Psoas muscle (tissue), 8 donors: Measurements from ENCODE around the gene SCUBE1. TPM values are rescaled to one million over a fixed set of nuclear protein-coding genes. Genes with fewer than 3 reads are reported as not detected.

Source experiments
- ATAC-seq, 4 donors: fragments of 200-7000 bp; cut with Tn5 transposase; one replicate each; pipeline ENCODE4 v1.9.1; 2020; ENCODE audit warnings: moderate library complexity in 3 of 4, mild to moderate bottlenecking in 2 of 4
- DNase-seq, 2 donors: peaks; one replicate each; pipeline ENCODE4 v3.0.0-alpha.2; 2020
- H3K27ac ChIP-seq: fragments of 200-600 bp; one replicate; pipeline ENCODE4 v1.8.0; 2022
- H3K27me3 ChIP-seq, 3 donors: fragments of 200-600 bp in 1 of 3; one replicate each; pipeline versions ENCODE4 v1.6.1 to v1.8.0; 2013 to 2022; ENCODE audit warnings: low read length in 2 of 3, mild to moderate bottlenecking in 2 of 3, moderate library complexity in 1 of 3; ENCODE audit not compliant: insufficient read depth in 3 of 3
- H3K36me3 ChIP-seq, 2 donors: fragments of 200-600 bp in 1 of 2; one replicate each; pipeline versions ENCODE4 v1.6.1 to v1.8.0; 2013 to 2022; ENCODE audit warnings: low read depth in 1 of 2, mild to moderate bottlenecking in 1 of 2, moderate library complexity in 1 of 2; ENCODE audit not compliant: insufficient read depth in 1 of 2
- H3K4me1 ChIP-seq: fragments of 200-600 bp; one replicate; pipeline ENCODE4 v1.8.0; 2022
- H3K4me3 ChIP-seq: fragments of 200-600 bp; one replicate; pipeline ENCODE4 v1.8.0; 2022; ENCODE audit warnings: mild to moderate bottlenecking
- H3K9me3 ChIP-seq: fragments of 200-600 bp; one replicate; pipeline ENCODE4 v1.8.0; 2022
- WGBS, 3 donors: extraction: QIAGEN DNeasy Blood & Tissue Kit; methylation state at CpG; one replicate each; pipeline versions ENCODE4 v1.1.6 to v1.1.7; 2013; 5-methylcytosine and 5-hydroxymethylcytosine counted together
- intact Hi-C, 2 donors: fragments of 100-400 bp; cut with DNase I; formaldehyde crosslinking; loops; one replicate each; pipeline versions ENCODE4 v1.11.0 to v1.14.2; 2022
- polyA plus RNA-seq, 3 donors: library from polyadenylated mRNA; stranded (reverse); fragments of 200-250 nt; gene quantifications; one replicate each; pipeline ENCODE4 v1.2.3, GENCODE V29; 2013
- total RNA-seq, 4 donors: library from RNA; stranded (reverse); fragmentation: NEBNext Ultra II Directional in 2 of 4; extraction: Animal tissue kit (Norgen Biotek cat#: 25700) in 2 of 4; gene quantifications; one replicate each; pipeline versions ENCODE4 v1.2.1 to v1.2.4, GENCODE V29; 2021 to 2023
- TF ChIP-seq, protein P1 (sequence below): fragments of 200-600 bp; IDR thresholded peaks from one replicate; pipeline ENCODE4 v1.8.0; 2022; ENCODE audit warnings: antibody characterized with exemption
- donor health status: healthy with polysubstance abuse.
- donor health status: DM: no; HTN: no; CAD: no; lungs with moderate emphysema.
- donor health status: Bipolar disorder and iron deficiency.
- donor health status: healthy.
- donor health status: DM: yes; HTN: yes; CAD: no.
- donor health status: DM: no; HTN: no; CAD: no.
- donor health status: DM: no; HTN: no; CAD: no.
- donor health status: DM: yes; HTN: yes; CAD: no.

SCUBE1 gene
- total and polyA plus RNA-seq, 7 donors: 0.04 to 0.19 (median 0.08) TPM

DNA sequence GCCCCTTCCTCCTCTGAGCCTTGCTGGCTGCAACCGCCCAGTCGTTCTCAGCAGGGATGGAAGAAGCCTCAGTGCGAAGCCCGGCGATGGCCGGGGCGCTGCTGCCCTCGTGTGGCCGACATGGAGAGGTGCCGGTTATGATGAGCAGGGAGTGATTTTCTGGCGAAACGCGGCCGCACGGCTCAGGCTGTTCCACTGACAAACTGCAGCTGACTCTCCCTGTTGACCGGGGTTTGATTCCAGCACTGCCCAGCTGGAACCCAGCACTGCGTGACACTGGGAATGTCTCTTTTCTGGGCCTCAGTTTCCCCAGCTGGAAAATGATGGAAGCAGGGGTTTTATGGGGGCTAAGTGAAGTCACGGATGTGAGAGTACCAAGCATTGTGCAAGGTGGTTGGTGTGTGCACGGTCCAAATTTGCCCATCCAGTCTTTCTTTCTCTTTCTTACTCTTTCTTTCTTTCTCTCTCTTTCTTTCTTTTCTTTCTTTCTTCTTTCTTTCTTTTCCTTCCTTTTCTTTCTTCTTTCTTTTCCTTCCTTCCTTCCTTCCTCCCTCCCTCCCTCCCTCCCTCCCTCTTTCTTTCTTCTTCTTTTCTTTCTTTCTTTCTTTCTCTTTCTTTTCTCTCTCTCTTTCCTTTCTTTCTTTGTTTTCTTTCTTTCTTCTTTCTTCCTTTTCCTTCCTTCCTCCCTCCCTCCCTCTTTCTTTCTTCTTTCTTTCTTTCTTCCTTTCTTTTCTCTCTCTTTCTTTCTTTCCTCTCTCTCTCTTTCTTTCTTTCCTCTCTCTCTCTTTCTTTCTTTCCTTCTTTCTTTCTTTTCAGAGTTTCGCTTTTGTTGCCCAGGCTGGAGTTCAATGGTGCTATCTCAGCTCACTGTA is 42.8 kb upstream of the SCUBE1 start:
- intact Hi-C loops: loop anchor here (1.0 to 5.0 kb wide), 5 partner anchors 111 to 1241 kb away; no protein-coding TSS in a partner anchor
- WGBS, 3 donors: 5 to 8% (median 6%) methylated on average over 20 of the region's 20 CpGs
- Histone ChIP-seq H3K4me1 (no peaks in the 10 kb centered on the region), H3K36me3 (no peaks in the 10 kb centered on the region), H3K27ac (no peak overlapping the region), H3K9me3 (no peaks in the 10 kb centered on the region), H3K27me3 (peaks cover 0 to 59% (median 5%) of the 10 kb centered on the region in 3 donors), H3K4me3 (no peak overlapping the region)
- DNase-seq (peak; percentile 71 to 86), ATAC-seq (peak; percentile 83 to 93 (median 86))
- TF ChIP-seq, protein P1, sequence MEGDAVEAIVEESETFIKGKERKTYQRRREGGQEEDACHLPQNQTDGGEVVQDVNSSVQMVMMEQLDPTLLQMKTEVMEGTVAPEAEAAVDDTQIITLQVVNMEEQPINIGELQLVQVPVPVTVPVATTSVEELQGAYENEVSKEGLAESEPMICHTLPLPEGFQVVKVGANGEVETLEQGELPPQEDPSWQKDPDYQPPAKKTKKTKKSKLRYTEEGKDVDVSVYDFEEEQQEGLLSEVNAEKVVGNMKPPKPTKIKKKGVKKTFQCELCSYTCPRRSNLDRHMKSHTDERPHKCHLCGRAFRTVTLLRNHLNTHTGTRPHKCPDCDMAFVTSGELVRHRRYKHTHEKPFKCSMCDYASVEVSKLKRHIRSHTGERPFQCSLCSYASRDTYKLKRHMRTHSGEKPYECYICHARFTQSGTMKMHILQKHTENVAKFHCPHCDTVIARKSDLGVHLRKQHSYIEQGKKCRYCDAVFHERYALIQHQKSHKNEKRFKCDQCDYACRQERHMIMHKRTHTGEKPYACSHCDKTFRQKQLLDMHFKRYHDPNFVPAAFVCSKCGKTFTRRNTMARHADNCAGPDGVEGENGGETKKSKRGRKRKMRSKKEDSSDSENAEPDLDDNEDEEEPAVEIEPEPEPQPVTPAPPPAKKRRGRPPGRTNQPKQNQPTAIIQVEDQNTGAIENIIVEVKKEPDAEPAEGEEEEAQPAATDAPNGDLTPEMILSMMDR: peak; percentile 85

DNA sequence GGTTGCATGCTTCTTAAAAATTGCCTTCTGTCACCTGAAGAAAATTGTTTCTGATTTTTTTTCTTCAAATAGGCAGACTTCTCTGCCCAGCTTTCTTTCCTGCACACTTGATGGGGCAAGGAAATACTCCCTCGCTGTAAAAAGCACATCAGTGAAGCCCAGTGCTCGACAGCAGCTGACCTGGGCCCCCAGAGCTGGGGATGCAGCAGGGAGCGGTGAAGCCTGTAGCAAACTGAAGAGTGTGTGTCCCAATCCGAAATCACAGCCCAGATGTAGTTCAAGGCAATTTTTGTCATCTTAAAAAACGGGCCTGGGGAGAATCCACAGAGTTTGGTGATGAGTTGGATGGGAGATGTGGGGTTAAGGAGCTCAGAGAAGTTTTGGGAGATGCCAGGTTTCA is 41.7 kb upstream of the SCUBE1 start:
- 53 to 58% (median 55%) methylated on average over 5 of the region's 5 CpGs for WGBS, 3 donors
- TF ChIP-seq, protein P1: no peak
- intact Hi-C loops: loop anchor here (1.0 to 5.0 kb wide), 5 partner anchors 110 to 1242 kb away; no protein-coding TSS in a partner anchor
- ATAC-seq (no peak), DNase-seq (no peak)
- H3K9me3 ChIP-seq: no peaks in the 10 kb centered on the region
- peaks cover 0 to 63% (median 5%) of the 10 kb centered on the region in 3 donors for H3K27me3 ChIP-seq
- no peak overlapping the region for H3K4me3 ChIP-seq
- H3K27ac ChIP-seq: no peak overlapping the region
- no peaks in the 10 kb centered on the region for H3K4me1 ChIP-seq
- H3K36me3 ChIP-seq: no peaks in the 10 kb centered on the region

DNA sequence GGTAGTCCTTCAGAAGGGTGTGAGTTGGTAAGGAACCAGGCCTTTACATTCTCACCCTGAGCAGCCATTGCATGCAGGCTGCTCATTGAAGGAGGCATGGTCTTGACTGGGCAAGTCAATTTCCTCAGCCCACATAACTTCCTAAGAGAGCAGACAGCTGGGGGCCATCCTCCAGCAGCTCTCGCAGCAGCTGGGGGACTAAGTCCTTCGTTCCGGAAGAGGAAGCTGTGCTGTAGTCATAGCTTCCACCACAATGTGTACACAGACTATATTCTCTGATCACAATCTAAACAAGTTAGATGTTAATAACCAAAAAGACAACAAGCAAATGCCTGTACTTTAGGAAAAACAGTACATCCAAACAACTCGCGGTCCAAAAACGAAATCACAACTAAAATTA is 38.5 kb upstream of the SCUBE1 start:
- TF ChIP-seq, protein P1: no peak
- ATAC-seq (no peak), DNase-seq (no peak)
- H3K36me3 ChIP-seq: no peaks in the 10 kb centered on the region
- no peak overlapping the region for H3K27ac ChIP-seq
- peaks cover 0 to 60% (median 2%) of the 10 kb centered on the region in 3 donors for H3K27me3 ChIP-seq
- H3K9me3 ChIP-seq: no peaks in the 10 kb centered on the region
- intact Hi-C loops: no loop called here
- 59 to 61% (median 61%) methylated on average over 6 of the region's 6 CpGs for WGBS, 3 donors
- H3K4me1 ChIP-seq: no peaks in the 10 kb centered on the region
- no peak overlapping the region for H3K4me3 ChIP-seq

DNA sequence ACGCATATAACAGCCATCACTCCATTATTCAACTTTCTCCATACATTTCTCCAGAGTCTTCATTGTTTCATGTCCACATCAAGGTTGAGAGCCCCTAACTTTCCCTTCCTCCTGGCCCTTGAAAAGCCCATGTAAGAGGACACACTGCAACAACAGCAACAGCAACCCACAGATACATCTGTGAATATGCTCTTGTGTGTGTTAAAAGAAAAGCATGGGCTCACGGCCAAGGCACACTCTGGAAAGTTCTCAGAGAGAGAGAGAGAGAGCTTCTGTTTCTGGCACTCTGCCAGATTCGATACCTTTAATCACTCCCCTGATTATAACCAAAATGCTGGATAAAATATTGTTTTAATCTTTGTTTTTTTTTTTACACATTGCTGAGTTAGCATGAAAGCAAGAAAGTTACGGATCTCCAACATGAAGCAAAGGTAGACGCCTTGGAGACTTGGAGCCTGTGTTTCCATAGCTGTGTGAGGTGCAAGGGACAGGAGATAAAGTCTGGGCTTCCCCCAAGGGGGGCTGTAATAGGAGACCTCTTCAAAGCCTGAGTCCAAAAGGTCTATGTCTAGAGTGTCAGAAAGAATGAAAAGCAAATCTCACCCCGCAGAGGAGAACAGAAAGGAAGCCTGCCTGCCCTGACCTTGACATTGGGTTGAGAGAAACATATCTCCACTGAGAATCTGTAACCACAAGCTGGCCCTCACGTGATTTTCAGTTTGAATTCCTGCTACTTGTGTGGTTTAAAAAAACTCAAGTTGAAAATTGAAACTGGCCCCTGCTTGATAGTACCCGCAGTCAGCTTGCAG is 34.9 kb upstream of the SCUBE1 start:
- 39 to 41% (median 41%) methylated on average over 8 of the region's 8 CpGs for WGBS, 3 donors
- peaks cover 0 to 53% (median 2%) of the 10 kb centered on the region in 3 donors for H3K27me3 ChIP-seq
- H3K4me1 ChIP-seq: no peaks in the 10 kb centered on the region
- no peak overlapping the region for H3K27ac ChIP-seq
- H3K36me3 ChIP-seq: no peaks in the 10 kb centered on the region
- ATAC-seq (no peak), DNase-seq (no peak)
- no peak overlapping the region for H3K4me3 ChIP-seq
- intact Hi-C loops: no loop called here
- TF ChIP-seq, protein P1: no peak
- H3K9me3 ChIP-seq: peaks cover 8% of the 10 kb centered on the region
